H1 (cell line): Measurements from ENCODE around the gene RNASE4. TPM values are rescaled to one million over a fixed set of nuclear protein-coding genes. Genes with fewer than 3 reads are reported as not detected.

ENCODE experiments used
- CTCF ChIA-PET: fragments of 300-600 bp; sonication (Branson Sonifier 250); formaldehyde crosslinking; loops from one replicate; lab custom pipeline; 2021; ENCODE audit not compliant: partially characterized antibody; lab: Charles Lee
- POLR2A ChIA-PET: fragments of 300-600 bp; sonication (Branson Sonifier 250); formaldehyde crosslinking; loops from one replicate; lab custom pipeline; 2021; ENCODE audit warnings: inconsistent platforms; ENCODE audit not compliant: partially characterized antibody; lab: Charles Lee
- DNase-seq, 2 experiments: peaks; one replicate each; pipeline versions ENCODE4 v3.0.0 to v3.0.0-alpha.2; 2010 to 2022; ENCODE audit warnings: low spot score in 2 of 2, low read depth in 1 of 2, mixed read lengths in 1 of 2
- FAIRE-seq: peaks from 2 replicates; lab custom pipeline; 2011; peaks lifted over from hg19 to GRCh38; lab: Jason Lieb, UNC
- H2AFZ ChIP-seq: 2 replicates; pipeline ENCODE4 v1.8.1; 2012; ENCODE audit warnings: low read length, inconsistent platforms
- H2AK5ac ChIP-seq: 2 replicates; pipeline ENCODE4 v1.6.1; 2013; ENCODE audit warnings: low read depth, low read length
- H2BK120ac ChIP-seq: replicated peaks from 2 replicates; pipeline ENCODE3; 2013; ENCODE audit warnings: low read depth, low read length, inconsistent platforms
- H2BK12ac ChIP-seq: 2 replicates; pipeline ENCODE4 v1.6.1; 2013; ENCODE audit warnings: low read depth, low read length
- H2BK15ac ChIP-seq: 2 replicates; pipeline ENCODE4 v1.6.1; 2013; ENCODE audit warnings: low read length
- H2BK20ac ChIP-seq: 2 replicates; pipeline ENCODE4 v1.6.1; 2013; ENCODE audit warnings: low read length
- H2BK5ac ChIP-seq: 2 replicates; pipeline ENCODE4 v1.6.1; 2013; ENCODE audit warnings: low read depth, low read length
- H3K14ac ChIP-seq: 2 replicates; pipeline ENCODE4 v1.6.1; 2013; ENCODE audit warnings: inconsistent platforms; ENCODE audit not compliant: insufficient read length
- H3K18ac ChIP-seq: 2 replicates; pipeline ENCODE4 v1.6.1; 2013; ENCODE audit warnings: low read length; ENCODE audit errors: extremely low read depth
- H3K23ac ChIP-seq: 2 replicates; pipeline ENCODE4 v1.6.1; 2013; ENCODE audit warnings: inconsistent platforms; ENCODE audit not compliant: insufficient read length
- H3K23me2 ChIP-seq: 2 replicates; pipeline ENCODE4 v1.6.1; 2013; ENCODE audit warnings: low read depth, low read length
- H3K27ac ChIP-seq: 2 replicates; pipeline ENCODE4 v1.6.1; 2011; ENCODE audit warnings: low read depth, low read length, inconsistent platforms
- H3K27me3 ChIP-seq, 4 experiments: replicated peaks in 1 of 4; 1 replicate in 1 of 4; 2 replicates in 3 of 4; pipeline versions ENCODE4 v1.6.1 to v1.8.1; 2011 to 2013; ENCODE audit warnings: low read length in 3 of 4, mild to moderate bottlenecking in 3 of 4, inconsistent platforms in 2 of 4, mixed read lengths in 2 of 4, moderate library complexity in 1 of 4; ENCODE audit not compliant: control insufficient read depth in 3 of 4, insufficient read depth in 3 of 4; ENCODE audit errors: extremely low read depth in 1 of 4
- H3K36me3 ChIP-seq, 4 experiments: 2 replicates each; pipeline versions ENCODE4 v1.6.1 to v1.8.1; 2011 to 2013; ENCODE audit warnings: mild to moderate bottlenecking in 4 of 4, low read length in 3 of 4, moderate library complexity in 2 of 4, control low read depth in 1 of 4, inconsistent platforms in 1 of 4; ENCODE audit not compliant: insufficient read depth in 4 of 4, control insufficient read depth in 2 of 4
- H3K4ac ChIP-seq: replicated peaks from 2 replicates; pipeline ENCODE3; 2013; ENCODE audit warnings: low read length, low read depth, mixed read lengths, inconsistent platforms; ENCODE audit not compliant: insufficient read length
- H3K4me1 ChIP-seq, 4 experiments: replicated peaks in 1 of 4; 1 replicate in 1 of 4; 2 replicates in 3 of 4; pipeline versions ENCODE4 v1.6.1 to v1.8.1; 2011 to 2013; ENCODE audit warnings: low read length in 3 of 4, inconsistent platforms in 2 of 4, mixed read lengths in 1 of 4; ENCODE audit not compliant: insufficient read depth in 4 of 4, control insufficient read depth in 3 of 4
- H3K4me2 ChIP-seq, 2 experiments: 2 replicates each; pipeline versions ENCODE4 v1.6.1 to v1.8.1; 2011 to 2013; ENCODE audit warnings: low read depth in 2 of 2, low read length in 2 of 2, control low read depth in 1 of 2, inconsistent platforms in 1 of 2, mild to moderate bottlenecking in 1 of 2; ENCODE audit not compliant: insufficient read depth in 1 of 2
- H3K4me3 ChIP-seq, 4 experiments: fragments of 200-600, 300-600 bp in 1 of 4; sonication (generic), shearing (Covaris generic), sonication (Bioruptor Twin) in 1 of 4; 2 replicates each; pipeline versions ENCODE4 v1.5.1 to v1.8.1; 2011 to 2016; ENCODE audit warnings: low read length in 4 of 4, low read depth in 3 of 4, control low read depth in 2 of 4, inconsistent platforms in 2 of 4, mild to moderate bottlenecking in 2 of 4, mixed read lengths in 1 of 4, moderate library complexity in 1 of 4; ENCODE audit not compliant: insufficient read depth in 2 of 4; ENCODE audit errors: extremely low read depth in 1 of 4
- H3K56ac ChIP-seq: replicated peaks from 2 replicates; pipeline ENCODE3; 2013; ENCODE audit warnings: low read depth, mild to moderate bottlenecking, mixed read lengths, low read length, inconsistent platforms; ENCODE audit not compliant: insufficient read length
- H3K79me1 ChIP-seq: 2 replicates; pipeline ENCODE4 v1.6.1; 2013; ENCODE audit warnings: low read depth, low read length, control low read depth
- H3K79me2 ChIP-seq, 2 experiments: 2 replicates each; pipeline versions ENCODE4 v1.6.1 to v1.8.1; 2012 to 2013; ENCODE audit warnings: low read length in 2 of 2, mild to moderate bottlenecking in 2 of 2, inconsistent platforms in 1 of 2; ENCODE audit not compliant: insufficient read depth in 2 of 2, control insufficient read depth in 1 of 2
- H3K9ac ChIP-seq, 4 experiments: replicated peaks in 1 of 4; 1 replicate in 1 of 4; 2 replicates in 3 of 4; pipeline versions ENCODE4 v1.6.1 to v1.8.1; 2011 to 2013; ENCODE audit warnings: low read depth in 3 of 4, low read length in 3 of 4, control low read depth in 2 of 4, mild to moderate bottlenecking in 2 of 4, moderate library complexity in 2 of 4, inconsistent platforms in 1 of 4; ENCODE audit errors: extremely low read depth in 1 of 4
- H3K9me3 ChIP-seq, 2 experiments: 2 replicates each; pipeline versions ENCODE4 v1.6.1 to v1.8.1; 2012 to 2013; ENCODE audit warnings: mild to moderate bottlenecking in 2 of 2, moderate library complexity in 2 of 2, control low read depth in 1 of 2, inconsistent platforms in 1 of 2, low read depth in 1 of 2, low read length in 1 of 2, mixed read lengths in 1 of 2; ENCODE audit not compliant: insufficient read depth in 2 of 2
- H4K20me1 ChIP-seq, 2 experiments: replicated peaks in 1 of 2; 2 replicates each; pipeline versions ENCODE3 to v1.8.1; 2011 to 2013; ENCODE audit warnings: inconsistent platforms in 2 of 2, low read length in 2 of 2, mild to moderate bottlenecking in 1 of 2; ENCODE audit not compliant: insufficient read depth in 2 of 2, control insufficient read depth in 1 of 2
- H4K5ac ChIP-seq: 2 replicates; pipeline ENCODE4 v1.6.1; 2013; ENCODE audit warnings: low read length, low read depth, mixed read lengths, inconsistent platforms; ENCODE audit not compliant: insufficient read length
- H4K8ac ChIP-seq: 2 replicates; pipeline ENCODE4 v1.8.0; 2013; ENCODE audit warnings: mild to moderate bottlenecking, moderate library complexity, low read length, inconsistent platforms; ENCODE audit not compliant: insufficient read depth; ENCODE audit errors: extremely low read depth
- H4K91ac ChIP-seq: replicated peaks from 2 replicates; pipeline ENCODE3; 2013; ENCODE audit warnings: low read length, mixed read lengths, inconsistent platforms; ENCODE audit not compliant: insufficient read length
- CBX5 ChIP-seq: fragments of 300-800, 300-1000 bp; sonication (generic); IDR thresholded peaks from 2 replicates; pipeline ENCODE4 v1.7.1; 2016; ENCODE audit warnings: antibody characterized with exemption, low read length, low read depth
- CEBPB ChIP-seq: IDR thresholded peaks from 2 replicates; pipeline ENCODE4 v1.6.1; 2012; ENCODE audit warnings: low read depth, low read length
- RXRA ChIP-seq: IDR thresholded peaks from 2 replicates; pipeline ENCODE4 v1.6.1; 2011; ENCODE audit warnings: low read depth, mild to moderate bottlenecking, low read length, moderate library complexity; ENCODE audit not compliant: insufficient read depth
- WGBS, 2 experiments: shearing (Covaris generic) in 1 of 2; methylation state at CpG; one replicate each; pipeline versions ENCODE4 v1.1.6 to v1.1.7; 2013 to 2015; ENCODE audit warnings: low lambda C conversion rate in 2 of 2, mixed read lengths in 2 of 2, inconsistent platforms in 1 of 2, low coverage in 1 of 2, missing lambda C conversion rate in 1 of 2; ENCODE audit not compliant: insufficient replicate concordance in 2 of 2, insufficient coverage in 1 of 2, insufficient read length in 1 of 2; ENCODE audit errors: extremely low coverage in 1 of 2, missing lambda C conversion rate in 1 of 2; 5-methylcytosine and 5-hydroxymethylcytosine counted together
- polyA plus RNA-seq, 7 experiments: library from polyadenylated mRNA; depleted of rRNA in 3 of 7; stranded (reverse) in 5 of 7; unstranded in 2 of 7; fragments of >200 nt in 5 of 7; fragments of 200-250 nt in 2 of 7; gene quantifications; 1 replicate in 5 of 7; 2 replicates in 1 of 7; 4 replicates in 1 of 7; pipeline versions ENCODE4 v1.2.1 to v1.2.3, GENCODE V29; 2011 to 2013; ENCODE audit warnings: missing spikeins in 2 of 7, mixed read lengths in 2 of 7
- total RNA-seq: library from RNA; stranded (reverse); fragmentation: NEBNext Ultra II Directional; extraction: Animal tissue kit (Norgen Biotek cat#: 25700); gene quantifications from 2 replicates; pipeline ENCODE4 v1.2.1, GENCODE V29; 2021

The RNASE4 gene
- total and polyA plus RNA-seq, 2 of the 8 experiments (the other 6 are each of a cell fraction or from before 2014, with no cell fraction given): 0.61 to 3.5 TPM

DNA sequence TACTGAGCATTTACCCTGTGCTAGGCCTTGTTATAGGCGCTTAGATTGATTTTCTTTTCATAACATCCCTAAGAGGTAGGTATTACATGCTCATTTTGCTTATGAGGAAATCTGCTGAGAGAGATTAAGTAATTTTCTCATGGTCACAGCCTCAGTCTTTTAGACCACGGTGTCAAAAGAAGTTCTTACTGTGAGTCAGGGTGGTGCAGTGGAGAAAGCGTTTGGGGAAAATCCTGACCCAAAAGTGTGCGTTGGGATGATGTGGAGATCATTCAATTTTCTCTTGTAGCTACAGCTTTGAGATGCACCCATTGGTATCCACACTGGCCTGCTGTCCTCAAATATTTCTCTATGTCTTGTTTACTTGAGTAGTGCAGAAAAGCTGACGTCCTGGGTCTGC is 12.4 kb downstream of the RNASE4 start:
- H3K18ac ChIP-seq: no peak overlapping the region
- H4K8ac ChIP-seq: no peak overlapping the region
- no peak overlapping the region for H3K27ac ChIP-seq
- H3K4me1 ChIP-seq: no peaks in the 10 kb centered on the region; a peak in 1 of 7 replicates
- no peak overlapping the region for H2BK15ac ChIP-seq
- no peak overlapping the region for H2BK12ac ChIP-seq
- H3K79me2 ChIP-seq: no peaks in the 10 kb centered on the region
- no peak overlapping the region for H3K4me3 ChIP-seq
- CTCF ChIA-PET: interaction anchor here (0.6 to 5.5 kb wide), 36 partner anchors 8 to 274 kb away, joined by 3 to 52 read pairs (median 4); partner anchors contain the start of genes RNASE4 and RNASE6
- no peak overlapping the region for H3K4ac ChIP-seq
- no peak overlapping the region for H2AFZ ChIP-seq
- TF ChIP-seq CEBPB: no peak
- no peak for TF ChIP-seq CBX5
- no peak for TF ChIP-seq RXRA
- H2AK5ac ChIP-seq: no peak overlapping the region
- no peak overlapping the region for H3K23ac ChIP-seq
- H2BK20ac ChIP-seq: no peak overlapping the region
- H3K27me3 ChIP-seq: no peaks in the 10 kb centered on the region
- no peaks in the 10 kb centered on the region for H3K9me3 ChIP-seq
- DNase-seq (no peak), FAIRE-seq (no peak)
- no peak overlapping the region for H3K56ac ChIP-seq
- H3K9ac ChIP-seq: no peak overlapping the region
- no peaks in the 10 kb centered on the region; the same call in 1 of the 2 replicates for H3K79me1 ChIP-seq
- no peak overlapping the region for H4K5ac ChIP-seq
- 84% methylated on average over 5 of the region's 5 CpGs; no CpG with 5 or more reads in 1 of the 2 experiments for WGBS, 2 experiments
- H4K20me1 ChIP-seq: no peaks in the 10 kb centered on the region
- H3K4me2 ChIP-seq: no peak overlapping the region
- no peak overlapping the region for H2BK5ac ChIP-seq
- H4K91ac ChIP-seq: no peak overlapping the region
- POLR2A ChIA-PET: interaction anchor here (0.9 to 1.3 kb wide), 2 partner anchors 159 to 177 kb away, joined by 3 read pairs; no protein-coding TSS in a partner anchor
- no peaks in the 10 kb centered on the region for H3K36me3 ChIP-seq
- H3K23me2 ChIP-seq: no peaks in the 10 kb centered on the region
- no peak overlapping the region for H2BK120ac ChIP-seq
- H3K14ac ChIP-seq: no peak overlapping the region
